Loucy (cell line): ENCODE results near the gene PLK4.

Experiments
- CTCF ChIP-seq: fragments of 200-600 bp; sonication (generic); conservative IDR thresholded peaks from 2 replicates; pipeline ENCODE4 v1.5.1; 2014; ENCODE audit warnings: mild to moderate bottlenecking, antibody characterized with exemption, low read length
- EZH2phosphoT487 ChIP-seq: fragments of 200-600 bp; IDR thresholded peaks from 2 replicates; pipeline ENCODE4 v1.6.1; 2018; ENCODE audit warnings: antibody characterized with exemption, mild to moderate bottlenecking, moderate library complexity, borderline replicate concordance

GRCh38 chr4:127856813-127857447 is 23.8 kb upstream of the PLK4 start:
- TF ChIP-seq CTCF (no peak), EZH2phosphoT487 (no peak)
